ENCODE measurements around the gene HARS1. TPM values are rescaled to one million over a fixed set of nuclear protein-coding genes. Genes with fewer than 3 reads are reported as not detected.

HARS1 gene
- total and polyA plus RNA-seq, 9 donors: 26.8 to 68.6 (median 41.7) TPM

GRCh38 chr5:140632366-140633020, 58.7 kb downstream of the HARS1 start:
- peak overlapping the region; percentile 61 to 62 for H3K27ac ChIP-seq
- H3K4me1 ChIP-seq (ENCODE audit: insufficient read depth): peaks cover 2% of the 10 kb centered on the region
- H3K27me3 ChIP-seq: no peaks in the 10 kb centered on the region
- no peak for TF ChIP-seq CTCF (IDR thresholded peaks at IDR 0.05)
- H3K36me3 ChIP-seq: no peaks in the 10 kb centered on the region
- intact Hi-C loops (cut with DNase I): loop anchor here in 1 of 4 donors (10.0 kb wide), 2 partner anchors 68 to 258 kb away; partner anchors contain the start of genes APBB3 and SLC35A4
- peak overlapping the region; percentile 46 for H3K4me3 ChIP-seq
- whole genome bisulfite sequencing, 3 donors: 0 to 2% (median 1%) methylated on average over 34 to 51 of the region's 51 CpGs
- peak; percentile 52 to 67 (median 57) for DNase-seq
- no peaks in the 10 kb centered on the region for H3K9me3 ChIP-seq

- DNase-seq: peak in 2 of 5 donors; percentile 34 to 43
- Histone ChIP-seq H3K4me1 (ENCODE audit: insufficient read depth) (peaks cover 2% of the 10 kb centered on the region), H3K4me3 (peak overlapping the region; percentile 46), H3K27me3 (no peaks in the 10 kb centered on the region), H3K9me3 (no peaks in the 10 kb centered on the region), H3K36me3 (no peaks in the 10 kb centered on the region), H3K27ac (peak overlapping the region in 1 of 2 donors; percentile 62)
- TF ChIP-seq POLR2A (IDR thresholded peaks at IDR 0.05) (no peak), CTCF (IDR thresholded peaks at IDR 0.05) (no peak), EP300 (IDR thresholded peaks at IDR 0.05) (no peak)
- intact Hi-C loops (cut with DNase I): loop anchor here in 1 of 4 donors (10.0 kb wide), 2 partner anchors 67 to 257 kb away; partner anchors contain the start of genes APBB3 and SLC35A4
- WGBS, 3 donors: 8 to 28% (median 22%) methylated on average over 17 to 36 of the region's 36 CpGs
Measured at GRCh38 chr5:140631831-140632365, 59.3 kb downstream of the HARS1 start.

DNA sequence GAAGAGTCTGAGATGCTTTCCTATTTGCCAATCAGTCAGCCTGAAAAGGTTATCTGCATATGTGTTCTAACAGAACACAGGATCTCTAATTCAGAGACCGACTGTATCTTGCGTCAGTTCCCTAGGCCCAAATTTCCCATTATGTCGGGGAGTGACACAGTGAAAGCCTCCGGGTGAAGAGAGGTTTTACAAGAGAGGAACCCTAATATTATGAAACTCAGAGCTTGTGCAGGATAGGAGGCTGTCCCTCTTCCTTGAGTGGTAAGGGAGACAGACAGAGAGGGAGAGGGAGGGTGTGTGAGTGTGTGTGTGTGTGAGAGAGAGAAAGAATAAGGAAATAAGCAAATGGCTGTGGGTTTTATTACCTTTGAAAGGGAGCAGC, 60.1 kb downstream of the HARS1 start:
- 95 to 98% (median 97%) methylated on average over 4 of the region's 4 CpGs for WGBS, 3 donors
- Histone ChIP-seq H3K27me3 (no peaks in the 10 kb centered on the region), H3K36me3 (no peaks in the 10 kb centered on the region), H3K9me3 (no peaks in the 10 kb centered on the region), H3K27ac (no peak overlapping the region), H3K4me3 (no peak overlapping the region), H3K4me1 (ENCODE audit: insufficient read depth) (peaks cover 2% of the 10 kb centered on the region)
- TF ChIP-seq CTCF (IDR thresholded peaks at IDR 0.05): no peak
- TF ChIP-seq POLR2A (IDR thresholded peaks at IDR 0.05): no peak
- no peak for TF ChIP-seq EP300 (IDR thresholded peaks at IDR 0.05)
- DNase-seq: no peak
- intact Hi-C loops (cut with DNase I): loop anchor here in 1 of 4 donors (10.0 kb wide), 2 partner anchors 66 to 256 kb away; partner anchors contain the start of genes APBB3 and SLC35A4

DNA sequence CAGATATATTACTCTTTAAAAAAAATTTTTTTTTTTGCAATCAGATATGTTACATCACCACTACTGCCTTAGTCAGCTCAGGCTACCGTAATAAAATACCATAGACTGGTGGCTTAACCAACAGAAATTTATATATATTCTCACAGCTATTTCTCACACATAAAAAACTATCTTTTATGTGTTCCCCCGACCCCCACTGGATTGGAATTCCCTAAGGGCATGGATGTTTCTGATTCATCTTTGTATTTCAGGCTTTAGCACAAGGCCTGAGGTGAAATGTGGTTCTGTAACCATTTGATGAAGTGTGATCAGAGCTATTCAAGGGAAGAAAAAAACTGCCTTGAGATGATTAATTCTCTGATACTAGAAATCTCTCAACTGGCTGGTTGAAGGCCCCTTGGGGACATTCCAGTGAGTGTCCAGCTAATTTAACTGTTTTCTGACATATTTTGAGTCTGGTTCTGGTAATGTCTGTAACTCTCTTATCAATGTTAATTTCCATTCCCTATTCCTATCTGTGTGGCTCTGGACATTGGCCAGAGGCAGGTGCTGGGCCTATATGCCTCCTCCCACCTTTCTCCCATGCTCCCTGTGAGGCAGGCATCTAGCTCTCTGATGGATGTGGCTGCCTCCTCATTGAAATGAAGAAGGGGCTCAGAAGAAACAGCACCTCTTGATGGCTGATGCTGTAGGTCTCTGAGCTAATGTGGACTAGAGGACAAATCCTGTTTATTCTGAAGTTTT, 60.7 kb downstream of the HARS1 start:
- DNase-seq: no peak
- intact Hi-C loops (cut with DNase I): loop anchor here in 1 of 4 donors (10.0 kb wide), 2 partner anchors 66 to 256 kb away; partner anchors contain the start of genes APBB3 and SLC35A4
- TF ChIP-seq EP300 (IDR thresholded peaks at IDR 0.05) (no peak), CTCF (IDR thresholded peaks at IDR 0.05) (no peak), POLR2A (IDR thresholded peaks at IDR 0.05) (no peak)
- Histone ChIP-seq H3K9me3 (no peaks in the 10 kb centered on the region), H3K27me3 (no peaks in the 10 kb centered on the region), H3K27ac (no peak overlapping the region), H3K4me3 (no peak overlapping the region), H3K4me1 (ENCODE audit: insufficient read depth) (peaks cover 2% of the 10 kb centered on the region), H3K36me3 (no peaks in the 10 kb centered on the region)
- WGBS, 3 donors: 63 to 76% (median 70%) methylated on average over 2 of the region's 2 CpGs

Data from ovary (tissue), 9 donors.